ENCODE measurements around the gene CFAP46.

Gene CFAP46

GRCh38 chr10:132876993-132877431 lies 65.4 kb downstream of the CFAP46 start:
- no peak for TF ChIP-seq REST (IDR thresholded peaks at IDR 0.05; ENCODE audit: insufficient read depth in 1 of 2, low read depth in 2 of 2, low read length in 2 of 2)
- no peak for TF ChIP-seq POLR2AphosphoS5 (IDR thresholded peaks at IDR 0.05; ENCODE audit: low read depth, low read length)
- TF ChIP-seq TAF1 (IDR thresholded peaks at IDR 0.05; ENCODE audit: borderline replicate concordance, insufficient read depth, low read length), result no peak
- no peak for TF ChIP-seq SIN3A (IDR thresholded peaks at IDR 0.05; ENCODE audit: borderline replicate concordance, insufficient read depth, low read length)
- TF ChIP-seq FOXP2 (optimal IDR thresholded peaks at IDR 0.05; ENCODE audit: borderline replicate concordance, extremely low read depth, extremely low read length, insufficient read depth), result no peak

DNA sequence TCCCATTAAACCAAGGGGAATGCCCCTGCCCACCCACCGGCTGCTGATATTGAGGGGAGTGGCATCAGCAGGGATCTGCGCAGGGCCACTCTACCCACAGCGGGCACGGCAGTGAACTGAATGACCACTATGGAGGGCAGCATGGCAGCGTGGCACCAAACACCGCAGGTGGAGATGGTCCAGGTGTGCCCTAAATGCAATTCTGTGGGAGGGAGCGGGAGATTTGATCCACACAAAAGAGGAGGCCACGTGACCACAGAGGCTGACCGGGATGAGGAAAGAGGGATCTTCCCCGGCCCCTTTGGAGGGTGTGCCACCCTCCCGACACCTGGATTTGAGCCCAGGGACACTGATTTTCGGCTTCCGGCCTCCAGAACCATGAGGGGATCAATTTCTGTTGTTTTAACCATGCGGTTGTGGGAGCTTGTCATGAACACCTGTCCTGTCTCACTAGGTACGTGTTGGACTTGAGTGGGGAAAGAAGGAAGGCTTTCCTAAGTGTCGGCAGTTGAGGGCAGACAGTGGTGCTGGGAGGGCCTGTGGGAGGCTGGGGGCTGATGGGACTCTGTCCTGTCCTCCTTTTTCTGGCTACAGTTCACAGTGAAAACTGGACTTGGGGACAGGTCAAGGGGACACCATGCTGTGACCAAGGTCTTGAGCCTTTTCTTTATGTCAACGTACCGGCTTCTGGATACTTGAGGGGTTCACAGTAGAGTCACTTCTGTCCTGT lies 66.1 kb downstream of the CFAP46 start:
- TF ChIP-seq SIN3A (IDR thresholded peaks at IDR 0.05; ENCODE audit: borderline replicate concordance, insufficient read depth, low read length), result no peak
- no peak for TF ChIP-seq TAF1 (IDR thresholded peaks at IDR 0.05; ENCODE audit: borderline replicate concordance, insufficient read depth, low read length)
- no peak for TF ChIP-seq POLR2AphosphoS5 (IDR thresholded peaks at IDR 0.05; ENCODE audit: low read depth, low read length)
- no peak for TF ChIP-seq FOXP2 (optimal IDR thresholded peaks at IDR 0.05; ENCODE audit: borderline replicate concordance, extremely low read depth, extremely low read length, insufficient read depth)
- TF ChIP-seq REST (IDR thresholded peaks at IDR 0.05; ENCODE audit: insufficient read depth in 1 of 2, low read depth in 2 of 2, low read length in 2 of 2), result no peak

DNA sequence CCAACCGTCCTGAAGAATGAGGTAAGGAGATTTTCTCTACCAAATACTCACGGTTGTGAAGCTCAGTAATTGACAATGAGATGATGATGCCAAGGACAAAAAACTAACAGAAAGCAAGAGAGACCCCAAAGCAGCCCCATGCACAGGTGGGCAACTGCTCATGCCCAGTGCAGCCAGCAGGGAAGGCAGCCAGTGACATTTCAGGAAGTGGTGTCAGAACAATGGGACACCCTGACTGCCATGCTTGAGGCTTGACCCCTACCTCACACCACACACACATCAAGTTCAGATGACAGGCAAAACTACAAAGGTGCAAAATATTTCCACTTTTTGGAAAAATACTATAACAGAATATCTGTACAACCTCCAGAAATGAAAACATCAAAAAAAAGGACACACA lies 66.9 kb downstream of the CFAP46 start:
- TF ChIP-seq TAF1 (IDR thresholded peaks at IDR 0.05; ENCODE audit: borderline replicate concordance, insufficient read depth, low read length), result no peak
- TF ChIP-seq FOXP2 (optimal IDR thresholded peaks at IDR 0.05; ENCODE audit: borderline replicate concordance, extremely low read depth, extremely low read length, insufficient read depth), result no peak
- TF ChIP-seq POLR2AphosphoS5 (IDR thresholded peaks at IDR 0.05; ENCODE audit: low read depth, low read length), result no peak
- no peak for TF ChIP-seq REST (IDR thresholded peaks at IDR 0.05; ENCODE audit: insufficient read depth in 1 of 2, low read depth in 2 of 2, low read length in 2 of 2)
- TF ChIP-seq SIN3A (IDR thresholded peaks at IDR 0.05; ENCODE audit: borderline replicate concordance, insufficient read depth, low read length), result no peak

DNA sequence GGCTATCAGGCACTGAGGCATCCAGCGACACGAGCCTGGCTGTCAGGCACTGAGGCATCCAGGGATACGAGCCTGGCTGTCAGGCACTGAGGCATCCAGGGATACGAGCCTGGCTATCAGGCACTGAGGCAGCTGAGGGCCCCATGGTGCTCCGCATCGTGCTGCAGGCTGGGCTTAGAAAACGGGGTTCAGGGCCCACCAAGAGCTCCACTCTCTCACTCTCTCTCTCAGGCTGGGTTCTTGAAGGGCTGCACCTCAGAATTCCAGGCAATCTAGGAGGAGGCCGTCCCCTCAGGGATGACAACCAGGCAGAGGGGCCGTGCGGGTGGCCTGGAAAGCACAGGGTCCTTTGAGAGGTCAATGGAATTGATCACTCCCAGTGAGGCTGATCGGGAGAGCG lies 69.0 kb downstream of the CFAP46 start:
- no peak for TF ChIP-seq TAF1 (IDR thresholded peaks at IDR 0.05; ENCODE audit: borderline replicate concordance, insufficient read depth, low read length)
- TF ChIP-seq REST (IDR thresholded peaks at IDR 0.05; ENCODE audit: insufficient read depth in 1 of 2, low read depth in 2 of 2, low read length in 2 of 2), result no peak
- TF ChIP-seq SIN3A (IDR thresholded peaks at IDR 0.05; ENCODE audit: borderline replicate concordance, insufficient read depth, low read length), result no peak
- TF ChIP-seq POLR2AphosphoS5 (IDR thresholded peaks at IDR 0.05; ENCODE audit: low read depth, low read length), result no peak
- TF ChIP-seq FOXP2 (optimal IDR thresholded peaks at IDR 0.05; ENCODE audit: borderline replicate concordance, extremely low read depth, extremely low read length, insufficient read depth), result no peak
